HUDEP-2 (cell line): ENCODE measurements around the gene KIAA1586.
A peak's percentile ranks its signal among the peaks of the same experiment; 100 is the strongest.
"Not testable (repeated sequence)": the region's sequence is repeated elsewhere in the genome, so short reads cannot be mapped to it uniquely, and the experiment has no call there.

ENCODE experiments used
- DNase-seq, 76 experiments: peaks; one replicate each; lab custom pipeline; 2025; ENCODE audit not compliant: unreplicated experiment in 76 of 76; lab: John Stamatoyannopoulos, UW

KIAA1586 gene, protein sequence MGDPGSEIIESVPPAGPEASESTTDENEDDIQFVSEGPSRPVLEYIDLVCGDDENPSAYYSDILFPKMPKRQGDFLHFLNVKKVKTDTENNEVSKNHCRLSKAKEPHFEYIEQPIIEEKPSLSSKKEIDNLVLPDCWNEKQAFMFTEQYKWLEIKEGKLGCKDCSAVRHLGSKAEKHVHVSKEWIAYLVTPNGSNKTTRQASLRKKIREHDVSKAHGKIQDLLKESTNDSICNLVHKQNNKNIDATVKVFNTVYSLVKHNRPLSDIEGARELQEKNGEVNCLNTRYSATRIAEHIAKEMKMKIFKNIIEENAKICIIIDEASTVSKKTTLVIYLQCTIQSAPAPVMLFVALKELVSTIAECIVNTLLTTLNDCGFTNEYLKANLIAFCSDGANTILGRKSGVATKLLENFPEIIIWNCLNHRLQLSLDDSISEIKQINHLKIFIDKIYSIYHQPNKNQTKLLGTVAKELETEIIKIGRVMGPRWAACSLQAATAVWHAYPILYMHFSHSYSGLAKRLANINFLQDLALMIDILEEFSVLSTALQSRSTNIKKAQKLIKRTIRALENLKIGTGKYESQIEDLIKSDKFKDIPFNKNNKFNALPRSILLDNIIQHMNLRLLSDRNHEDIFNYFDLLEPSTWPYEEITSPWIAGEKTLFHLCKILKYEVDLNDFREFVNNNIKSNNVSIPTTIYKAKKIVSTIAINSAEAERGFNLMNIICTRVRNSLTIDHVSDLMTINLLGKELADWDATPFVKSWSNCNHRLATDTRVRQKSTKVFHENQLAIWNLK

DNA sequence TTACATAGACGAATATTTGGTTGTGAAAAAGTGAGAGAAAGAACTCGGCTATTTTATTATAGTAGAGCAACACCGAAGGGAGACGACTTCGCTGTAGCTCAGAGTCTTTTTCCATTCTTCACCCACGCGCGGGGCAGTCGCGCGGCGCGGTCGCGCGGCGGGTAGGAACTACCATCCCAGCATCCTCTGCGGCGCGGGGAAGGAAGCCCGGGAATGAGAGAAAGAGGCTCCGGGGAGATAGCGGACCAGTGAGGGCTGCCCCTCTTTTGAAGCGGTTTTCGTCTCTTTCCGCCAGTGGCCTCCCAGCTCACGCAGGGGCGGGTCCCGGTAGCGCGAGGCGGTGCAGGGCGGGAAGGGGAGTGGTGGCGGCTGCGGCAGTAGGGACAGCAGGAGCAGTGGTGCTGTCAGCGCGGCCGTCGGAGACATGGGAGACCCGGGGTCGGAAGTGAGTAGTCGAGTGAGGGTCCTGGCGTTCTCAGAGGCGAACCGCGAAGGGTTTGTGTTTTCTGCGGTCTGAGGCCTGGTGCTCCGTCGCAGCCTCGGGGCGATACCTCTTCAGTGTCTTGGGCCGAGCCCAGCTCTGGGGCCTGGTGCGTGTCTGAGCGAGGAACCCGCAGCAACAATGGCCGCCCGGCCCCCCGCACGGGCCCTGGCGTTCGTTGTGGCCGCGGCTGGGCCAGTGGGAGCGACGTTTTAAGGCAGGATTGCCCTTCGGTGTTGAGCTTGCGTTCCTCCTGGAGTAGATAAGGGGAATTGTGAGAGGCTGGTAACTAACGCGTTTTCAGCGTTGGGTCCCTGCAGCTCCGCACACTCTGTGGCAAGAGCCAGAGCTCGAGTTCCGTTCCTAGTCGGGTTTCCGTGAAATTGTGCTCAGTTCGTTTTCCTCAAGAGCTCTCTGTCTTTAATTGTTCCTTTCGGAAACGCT lies at the start of gene KIAA1586:
Gene KIAA1586 (plus strand): TSS at position 362 of the 925 bp plus-strand sequence. CDS start 63 bp downstream, at position 425.
- peak; percentile 43 to 98 (median 94) for DNase-seq

DNA sequence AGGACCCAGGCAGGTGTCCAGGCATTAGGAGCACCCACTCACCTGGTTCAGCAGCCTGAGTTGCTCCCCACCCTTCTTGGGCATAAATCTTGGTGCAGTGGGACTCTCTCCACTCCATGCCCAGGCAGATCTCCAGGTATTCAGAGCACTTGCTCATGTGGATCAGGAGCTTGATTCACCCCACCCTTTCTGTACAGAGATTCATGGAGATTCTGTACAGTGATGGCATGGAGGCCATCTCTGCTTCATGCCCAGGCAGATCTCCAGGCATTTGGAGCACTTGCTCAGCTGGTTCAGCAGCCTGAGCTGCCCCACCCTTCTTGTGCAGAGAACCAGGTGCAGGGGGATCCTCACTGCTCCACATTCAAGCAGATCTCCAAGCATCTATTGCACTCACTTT lies 47.4 kb upstream of the KIAA1586 start:
- no peak for DNase-seq

DNA sequence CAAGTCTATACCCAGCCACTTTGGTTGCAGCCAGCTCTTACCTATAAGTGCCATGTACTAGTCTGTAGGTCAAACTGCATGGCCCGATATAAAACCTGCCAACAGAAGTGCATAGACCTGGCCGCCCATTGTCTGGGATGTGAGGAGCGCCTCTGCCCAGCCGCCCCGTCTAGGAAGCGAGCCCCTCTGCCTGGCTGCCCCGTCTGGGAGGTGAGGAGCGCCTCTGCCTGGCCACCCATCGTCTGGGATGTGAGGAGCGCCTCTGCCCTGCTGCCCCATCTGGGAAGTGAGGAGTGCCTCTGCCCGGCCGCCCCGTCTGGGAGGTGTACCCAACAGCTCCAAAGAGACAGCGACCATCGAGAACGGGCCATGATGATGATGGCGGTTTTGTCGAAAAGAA lies 46.7 kb upstream of the KIAA1586 start:
- DNase-seq, result not testable (repeated sequence)

DNA sequence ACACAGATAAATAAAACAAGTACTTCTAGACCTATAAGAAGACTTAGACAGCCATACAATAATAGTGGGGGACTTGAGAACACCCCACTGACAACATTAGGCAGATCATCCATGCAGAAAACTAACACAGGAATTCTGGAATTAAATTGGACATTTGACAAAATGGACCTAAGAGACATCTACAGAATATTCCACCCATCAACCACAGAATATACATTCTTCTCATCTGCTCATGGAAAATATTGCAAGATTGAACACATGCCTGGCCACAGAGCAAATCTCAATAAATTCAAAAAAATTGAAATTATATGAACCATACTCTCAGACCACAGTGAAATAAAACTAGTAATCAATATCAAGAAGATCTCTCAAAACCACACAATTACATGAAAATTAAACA lies 44.3 kb upstream of the KIAA1586 start:
- no peak for DNase-seq

DNA sequence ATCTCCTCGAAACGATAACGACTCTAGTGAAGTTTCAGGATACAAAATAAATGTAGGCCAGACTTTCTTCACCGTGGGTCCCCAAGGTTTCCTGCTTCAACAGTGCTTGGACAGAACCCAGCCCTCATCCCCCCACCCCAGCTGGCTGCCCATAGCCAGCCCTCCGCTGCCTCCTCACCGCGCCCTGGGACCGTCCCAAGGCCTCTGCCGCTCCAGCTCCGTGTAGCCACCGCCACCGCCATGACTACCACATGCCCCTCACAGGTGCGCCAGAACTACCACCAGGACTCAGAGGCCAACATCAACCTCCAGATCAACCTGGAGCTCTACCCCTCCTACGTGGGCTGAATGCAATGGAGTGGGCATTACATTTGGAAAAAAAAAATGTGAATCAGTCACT lies 42.2 kb upstream of the KIAA1586 start:
- no peak for DNase-seq

DNA sequence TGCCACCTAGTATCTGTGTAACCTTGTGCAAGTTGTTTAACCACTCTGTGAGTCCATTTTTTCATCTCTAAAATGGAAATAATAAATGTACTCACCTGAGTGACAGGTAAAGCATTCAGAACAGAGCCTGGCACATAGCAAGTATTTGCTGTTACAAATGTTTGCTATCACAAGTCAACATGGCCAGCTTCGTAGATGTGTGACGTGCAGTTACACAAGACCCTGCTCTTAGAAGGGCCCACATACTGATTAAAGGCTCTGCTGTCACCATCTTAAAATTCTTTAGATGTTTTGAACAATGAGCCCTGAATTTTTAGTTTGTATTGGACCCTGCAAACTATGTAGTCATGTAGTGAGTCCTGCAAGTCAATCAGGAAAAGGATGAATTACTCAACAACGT lies 40.4 kb upstream of the KIAA1586 start:
- no peak for DNase-seq

DNA sequence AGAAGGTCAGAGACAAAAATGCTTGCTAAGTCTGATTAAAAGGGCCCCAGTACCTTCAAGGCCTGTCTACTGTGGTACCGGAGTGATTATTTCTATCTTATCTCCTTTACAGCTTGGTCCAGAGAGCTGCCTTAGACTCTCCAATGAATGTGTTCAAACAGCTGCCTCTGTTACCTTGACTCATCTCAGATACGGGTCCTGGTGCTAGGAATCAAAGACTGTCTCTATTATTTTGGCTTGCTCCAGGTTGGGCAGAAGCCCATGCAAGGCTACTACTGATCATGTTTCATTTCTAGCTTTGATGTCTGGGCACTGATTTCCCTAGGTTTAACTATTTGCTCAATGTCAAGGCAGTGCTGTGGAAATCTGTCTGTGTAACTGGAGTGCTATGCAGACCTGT lies 38.4 kb upstream of the KIAA1586 start:
- DNase-seq, result not testable (repeated sequence)

DNA sequence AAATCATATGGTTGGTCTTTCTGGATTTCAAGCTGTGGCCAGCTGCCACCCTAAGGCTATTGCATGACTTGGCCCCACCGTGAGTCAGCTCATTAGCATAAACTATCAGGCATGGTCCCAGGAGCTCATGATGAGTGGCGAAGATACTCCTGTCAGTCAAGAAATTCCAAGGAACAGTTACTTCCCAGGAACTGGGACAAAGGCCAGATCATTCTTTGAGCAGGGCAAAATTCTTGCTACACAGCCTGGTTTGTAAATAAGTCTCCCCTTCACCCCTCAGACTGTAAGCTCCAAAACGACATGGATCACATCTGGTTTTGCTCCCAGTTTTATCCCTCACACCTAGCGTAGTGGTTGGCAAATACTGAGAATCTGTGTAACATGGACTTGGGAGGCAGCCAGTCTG lies 33.0 kb upstream of the KIAA1586 start:
- DNase-seq, result peak in 1 of 76 experiments; percentile 20

DNA sequence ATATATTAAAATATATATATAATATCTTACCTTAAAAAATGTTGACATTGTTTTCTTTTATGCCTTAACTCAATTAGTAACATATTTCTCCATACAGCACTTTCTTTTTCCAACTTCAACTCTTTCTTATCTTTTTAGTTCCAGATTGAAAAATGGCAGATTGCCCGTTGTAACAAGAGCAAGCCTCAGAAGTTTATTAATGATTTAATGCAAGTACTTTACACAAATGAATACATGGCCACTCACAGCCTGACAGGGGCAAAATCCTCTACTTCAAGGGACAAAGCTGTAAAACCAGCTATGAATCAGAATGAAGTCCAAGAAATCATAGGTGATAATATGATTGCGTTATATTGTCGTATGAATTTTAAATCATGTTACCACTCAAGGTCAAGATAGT lies 29.4 kb upstream of the KIAA1586 start:
- DNase-seq, result peak in 28 of 76 experiments; percentile 20 to 80 (median 44)

DNA sequence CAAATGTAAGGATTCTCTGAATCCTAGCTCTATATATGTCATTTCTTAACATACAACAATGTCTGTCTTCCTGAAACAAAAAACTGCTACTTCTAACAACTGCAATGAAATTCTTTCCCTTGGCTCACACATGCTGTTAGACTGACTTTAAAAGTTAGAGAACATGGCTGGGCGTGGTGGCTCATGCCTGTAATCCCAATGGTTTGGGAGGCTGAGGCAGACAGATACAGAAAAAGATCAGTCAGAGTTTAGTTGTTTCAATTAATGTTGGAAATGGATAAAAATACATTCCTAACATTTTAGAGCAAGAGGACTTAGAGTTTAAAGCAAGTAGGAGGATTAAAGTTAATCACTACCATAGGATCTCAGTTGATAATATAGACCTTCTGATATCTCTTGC lies 28.7 kb upstream of the KIAA1586 start:
- DNase-seq, result peak in 6 of 76 experiments; percentile 11 to 38 (median 23)

DNA sequence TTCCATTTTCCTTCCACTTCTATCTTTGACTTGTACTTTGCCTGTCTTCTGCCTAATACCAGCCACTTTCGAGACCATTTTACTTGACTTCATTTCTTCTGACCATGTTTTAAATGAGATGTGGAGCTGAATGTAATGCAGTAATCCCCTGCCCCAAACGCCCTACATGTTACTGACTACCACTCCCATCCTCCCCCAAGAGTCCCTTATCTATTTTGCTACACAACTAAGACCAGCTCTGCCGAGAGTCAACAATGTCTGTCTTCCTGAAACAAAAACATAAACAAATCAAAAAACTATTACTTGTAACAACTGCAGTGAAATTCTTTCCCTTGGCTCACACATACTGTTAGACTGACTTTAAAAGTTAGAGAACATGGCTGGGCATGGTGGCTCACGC lies 27.1 kb upstream of the KIAA1586 start:
- DNase-seq, result peak in 13 of 76 experiments; percentile 11 to 51 (median 24)

DNA sequence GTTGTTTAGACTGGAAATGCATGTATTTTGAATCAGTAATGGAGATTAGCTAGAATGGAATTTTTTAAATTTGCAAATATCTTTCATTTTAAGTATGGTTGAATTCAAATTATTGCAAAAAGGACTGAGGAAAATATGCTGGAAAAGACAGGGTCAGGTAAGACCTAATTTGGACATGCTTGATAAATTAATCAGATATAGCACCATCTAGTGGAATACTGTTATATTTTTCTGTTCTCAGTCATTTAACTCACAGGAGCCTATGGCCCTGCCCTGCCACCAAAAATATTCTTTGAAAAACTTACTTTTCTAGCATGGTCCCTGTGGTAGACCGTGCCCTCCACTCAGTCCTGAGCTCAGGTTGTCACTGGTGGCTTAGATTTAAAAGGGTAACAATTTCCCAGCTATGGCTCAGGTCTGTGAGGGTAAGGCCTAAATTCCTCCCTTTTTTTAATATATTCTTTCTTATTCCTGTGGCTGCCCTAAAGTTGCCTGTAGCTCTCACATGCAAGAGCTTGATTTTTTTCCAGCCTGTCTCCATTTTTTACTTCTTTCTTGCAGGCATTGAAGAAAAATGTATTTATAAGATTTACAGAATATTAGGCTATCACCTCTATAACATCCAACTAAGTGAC lies 25.3 kb upstream of the KIAA1586 start:
- DNase-seq, result peak in 31 of 76 experiments; percentile 4 to 73 (median 45)

DNA sequence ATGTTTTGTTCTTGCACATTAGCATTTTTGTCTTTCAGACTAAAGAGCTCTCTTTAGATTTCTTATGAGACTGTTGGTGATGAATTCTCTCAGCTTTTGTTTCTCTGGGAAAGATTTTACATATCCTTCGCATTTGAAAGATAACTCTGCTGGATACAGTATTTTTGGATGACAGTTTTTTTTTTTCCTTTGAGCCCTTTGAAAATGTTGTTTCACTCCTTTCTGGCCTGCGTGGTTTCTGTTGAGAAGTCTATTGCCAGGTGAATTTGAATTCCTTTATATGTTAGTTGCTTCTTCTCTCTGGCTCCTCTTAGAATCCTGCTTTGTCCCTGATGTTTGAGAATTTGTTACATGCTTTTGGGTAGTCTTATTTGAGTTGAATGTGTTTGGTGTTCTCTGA lies 22.2 kb upstream of the KIAA1586 start:
- DNase-seq, result no peak

DNA sequence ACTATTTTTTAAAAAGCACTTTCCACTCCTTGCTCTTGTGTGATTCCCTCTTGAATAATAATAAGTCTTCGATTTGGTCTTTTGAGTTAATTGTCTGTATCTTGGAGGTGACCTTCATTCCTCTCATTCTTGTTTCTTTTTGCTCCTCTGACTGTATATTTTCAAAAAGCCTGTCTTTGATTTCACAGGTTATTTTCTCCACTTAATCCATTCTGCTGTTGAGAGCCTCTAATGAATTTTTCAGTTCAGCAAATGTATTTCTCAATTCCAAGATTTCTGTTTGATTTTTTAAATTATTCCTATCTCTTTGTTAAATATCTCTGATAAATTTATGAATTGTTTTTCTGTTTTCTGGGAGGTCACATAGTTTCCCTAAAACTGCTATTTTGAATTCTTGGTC lies 21.7 kb upstream of the KIAA1586 start:
- no peak for DNase-seq

DNA sequence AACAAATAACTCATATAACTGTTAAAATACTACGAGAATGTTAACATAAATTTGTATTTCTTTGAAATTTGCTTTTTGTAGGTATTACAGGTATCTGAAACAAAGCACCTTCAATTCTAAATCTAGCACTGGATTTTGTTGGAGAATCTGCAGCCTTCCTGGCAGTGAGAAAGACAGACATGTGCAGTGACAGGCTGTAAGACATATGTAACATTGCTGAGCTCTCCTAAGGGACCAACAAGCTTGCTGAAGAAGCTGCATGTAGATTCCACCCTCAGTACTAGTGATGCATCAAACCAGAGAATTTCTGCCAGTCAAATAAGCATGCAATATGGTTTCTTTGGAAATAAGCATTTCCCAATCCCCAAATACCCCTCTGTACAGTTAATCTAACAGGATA lies 20.5 kb upstream of the KIAA1586 start:
- no peak for DNase-seq

DNA sequence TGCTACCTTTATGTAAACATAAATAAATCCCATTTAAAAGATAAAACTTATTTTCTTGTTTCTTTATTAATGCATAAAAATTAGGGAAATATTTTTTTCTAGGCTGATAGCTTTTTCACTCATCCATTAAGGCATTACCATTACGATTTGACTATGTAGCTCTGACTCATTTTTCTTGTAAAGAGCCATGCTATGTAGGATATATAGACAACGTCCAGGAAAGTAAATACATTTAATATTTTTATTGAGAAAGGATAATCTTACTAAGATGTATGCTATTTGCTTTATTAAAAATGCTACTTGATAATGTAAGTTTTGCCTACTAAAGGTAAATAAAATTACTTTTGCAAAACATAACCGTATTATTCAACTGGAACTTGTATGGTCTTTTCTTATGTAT lies 19.2 kb upstream of the KIAA1586 start:
- DNase-seq, result no peak

DNA sequence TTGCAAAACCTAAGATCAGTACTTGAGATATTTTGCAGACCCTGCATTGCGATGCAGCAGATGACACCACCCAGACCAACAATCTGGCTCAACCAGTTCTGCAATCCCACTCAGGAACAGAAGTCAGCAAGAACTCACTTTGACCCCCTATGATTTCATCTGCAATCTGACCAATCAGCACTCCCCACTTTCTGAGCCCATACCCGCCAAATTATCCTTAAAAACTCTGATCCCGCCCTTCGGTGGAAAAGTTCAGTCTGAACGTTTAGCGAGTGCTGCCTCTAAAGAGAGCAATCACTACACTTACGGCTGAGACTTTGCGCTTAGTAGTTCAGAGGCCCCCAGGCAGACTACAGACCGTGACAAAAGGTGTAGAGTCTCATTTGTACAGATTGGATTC lies 17.3 kb upstream of the KIAA1586 start:
- DNase-seq, result no peak

DNA sequence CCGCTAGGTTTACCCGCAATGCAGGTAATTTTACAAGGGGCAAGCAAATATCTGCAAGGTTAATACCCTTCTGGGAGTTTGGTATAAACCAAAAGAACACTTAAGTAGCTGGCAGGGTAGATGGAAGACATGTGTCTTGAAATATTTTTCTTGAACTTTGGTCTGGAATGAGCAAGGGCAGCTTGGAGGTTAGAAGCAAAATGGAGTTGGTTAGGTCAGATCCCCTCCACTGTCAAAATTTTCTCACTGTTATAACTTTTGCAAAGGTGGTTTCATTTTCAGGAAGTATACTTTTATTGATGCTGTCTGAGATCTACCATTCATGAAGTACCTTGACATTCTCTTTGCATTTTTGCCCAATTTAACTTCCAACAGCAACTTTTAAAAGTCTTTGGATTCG lies 13.3 kb upstream of the KIAA1586 start:
- no peak for DNase-seq

DNA sequence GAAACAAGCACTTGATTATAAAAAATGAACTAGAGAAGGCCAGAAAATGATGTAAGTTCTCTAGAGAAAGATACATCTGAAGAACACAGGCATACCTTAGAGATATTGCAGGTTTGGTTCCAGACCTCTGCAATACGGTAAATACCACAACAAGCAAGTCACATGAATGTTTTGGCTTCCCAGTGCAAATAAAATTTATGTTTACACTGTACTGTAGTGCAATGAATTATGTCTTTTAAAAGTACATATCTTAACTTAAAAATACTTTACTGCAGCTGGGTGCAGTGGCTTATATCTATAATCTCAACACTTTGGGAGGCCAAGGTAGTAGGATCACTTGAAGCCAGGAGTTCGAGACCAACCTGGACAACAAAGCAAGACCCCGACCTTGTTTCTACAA lies 10.9 kb upstream of the KIAA1586 start:
- no peak for DNase-seq

DNA sequence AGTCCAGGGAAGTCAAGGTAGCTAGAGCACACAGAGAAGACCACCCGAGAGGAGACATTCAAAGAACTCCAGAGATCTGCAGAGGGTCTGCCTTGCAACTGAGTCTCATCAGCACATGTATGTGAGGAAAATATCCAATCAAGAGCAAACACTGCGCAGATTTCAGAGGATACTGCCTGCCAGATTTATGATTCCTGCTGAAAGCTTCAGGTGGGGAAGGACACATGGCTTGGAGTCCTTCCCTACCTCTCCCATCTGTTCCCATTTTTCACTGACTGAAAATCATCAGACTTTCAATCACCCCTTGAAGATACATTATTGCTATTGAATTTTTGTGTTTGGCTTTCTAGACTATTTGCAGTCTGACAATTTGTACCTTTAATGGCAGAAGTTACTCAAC lies 7.6 kb upstream of the KIAA1586 start:
- no peak for DNase-seq
